Type B pancreatic cell (in vitro differentiated cells): ENCODE results near the gene DAPK1. TPM values are rescaled to one million over a fixed set of nuclear protein-coding genes. Genes with fewer than 3 reads are reported as not detected.

Source experiments
- DNase-seq: peaks from one replicate; pipeline ENCODE4 v3.0.0; 2021; ENCODE audit warnings: mixed read lengths; ENCODE audit not compliant: unreplicated experiment; ENCODE audit errors: extremely low spot score
- H3K27ac Mint-ChIP-seq: 2 replicates; pipeline ENCODE4 v1.8.0; 2021; ENCODE audit warnings: mild to moderate bottlenecking, mixed read lengths
- H3K27me3 Mint-ChIP-seq: 2 replicates; pipeline ENCODE4 v1.8.0; 2021; ENCODE audit warnings: mixed read lengths
- H3K36me3 Mint-ChIP-seq: 2 replicates; pipeline ENCODE4 v1.8.0; 2021; ENCODE audit warnings: mixed read lengths
- H3K4me1 Mint-ChIP-seq: one replicate; pipeline ENCODE4 v1.8.0; 2021; ENCODE audit warnings: mixed read lengths; ENCODE audit not compliant: unreplicated experiment
- H3K4me3 Mint-ChIP-seq: 2 replicates; pipeline ENCODE4 v1.8.0; 2021; ENCODE audit warnings: mild to moderate bottlenecking, mixed read lengths
- H3K9me3 Mint-ChIP-seq: 2 replicates; pipeline ENCODE4 v1.8.0; 2021; ENCODE audit warnings: mixed read lengths
- CTCF ChIP-seq: fragments of 200-600 bp; sonication (generic); conservative IDR thresholded peaks from 2 replicates; pipeline ENCODE4 v1.5.0; 2021; ENCODE audit warnings: antibody characterized with exemption, mild to moderate bottlenecking
- total RNA-seq: library from RNA; stranded (reverse); gene quantifications from 2 replicates; pipeline ENCODE4 v1.2.1, GENCODE V29; 2021; ENCODE audit warnings: low replicate concordance

DAPK1 gene
- total RNA-seq, 1 donor from 2014 or later: 160 TPM

GRCh38 chr9:87513880-87514535 is 16.3 kb downstream of the DAPK1 start:
- H3K9me3 Mint-ChIP-seq: peaks cover 4% of the 10 kb centered on the region
- no peak for DNase-seq
- no peaks in the 10 kb centered on the region for H3K27me3 Mint-ChIP-seq
- H3K4me3 Mint-ChIP-seq: no peak overlapping the region
- TF ChIP-seq CTCF: no peak
- H3K36me3 Mint-ChIP-seq: peaks cover 71% of the 10 kb centered on the region
- H3K4me1 Mint-ChIP-seq: peaks cover 41% of the 10 kb centered on the region
- peak overlapping the region; percentile 73 for H3K27ac Mint-ChIP-seq

GRCh38 chr9:87515006-87515405 is 17.3 kb downstream of the DAPK1 start:
- H3K4me3 Mint-ChIP-seq: no peak overlapping the region
- DNase-seq: no peak
- H3K27ac Mint-ChIP-seq: peak overlapping the region; percentile 73

GRCh38 chr9:87515588-87516221 is 18.0 kb downstream of the DAPK1 start:
- Mint-ChIP-seq H3K4me1 (peaks cover 41% of the 10 kb centered on the region), H3K4me3 (no peak overlapping the region), H3K27ac (peak overlapping the region; percentile 62), H3K27me3 (no peaks in the 10 kb centered on the region), H3K9me3 (peaks cover 4% of the 10 kb centered on the region), H3K36me3 (peaks cover 63% of the 10 kb centered on the region)
- no peak for TF ChIP-seq CTCF
- DNase-seq: no peak

More at GRCh38 chr9:87515006-87515405, 17.3 kb downstream of the DAPK1 start:
- Mint-ChIP-seq H3K4me1 (peaks cover 41% of the 10 kb centered on the region), H3K27me3 (no peaks in the 10 kb centered on the region), H3K9me3 (peaks cover 4% of the 10 kb centered on the region), H3K36me3 (peaks cover 66% of the 10 kb centered on the region)
- no peak for TF ChIP-seq CTCF

GRCh38 chr9:87516222-87516925 is 18.7 kb downstream of the DAPK1 start:
- no peak for TF ChIP-seq CTCF
- peaks cover 4% of the 10 kb centered on the region for H3K9me3 Mint-ChIP-seq
- H3K4me1 Mint-ChIP-seq: peaks cover 41% of the 10 kb centered on the region
- H3K36me3 Mint-ChIP-seq: peaks cover 62% of the 10 kb centered on the region
- H3K4me3 Mint-ChIP-seq: no peak overlapping the region
- no peak for DNase-seq
- no peaks in the 10 kb centered on the region for H3K27me3 Mint-ChIP-seq
- H3K27ac Mint-ChIP-seq: peak overlapping the region; percentile 62

- no peak for DNase-seq
- H3K27ac Mint-ChIP-seq: no peak overlapping the region
- H3K4me1 Mint-ChIP-seq: peaks cover 41% of the 10 kb centered on the region
- TF ChIP-seq CTCF: no peak
- peaks cover 64% of the 10 kb centered on the region for H3K36me3 Mint-ChIP-seq
- no peaks in the 10 kb centered on the region for H3K27me3 Mint-ChIP-seq
- peaks cover 4% of the 10 kb centered on the region for H3K9me3 Mint-ChIP-seq
- H3K4me3 Mint-ChIP-seq: no peak overlapping the region
Observed at GRCh38 chr9:87516926-87517290, 19.2 kb downstream of the DAPK1 start.
